DMS153 (cell line): ENCODE results near the gene CHI3L1.

Experiments
- DNase-seq: peaks from one replicate; lab custom pipeline; 2025; lab: John Stamatoyannopoulos, UW

The CHI3L1 gene

DNA sequence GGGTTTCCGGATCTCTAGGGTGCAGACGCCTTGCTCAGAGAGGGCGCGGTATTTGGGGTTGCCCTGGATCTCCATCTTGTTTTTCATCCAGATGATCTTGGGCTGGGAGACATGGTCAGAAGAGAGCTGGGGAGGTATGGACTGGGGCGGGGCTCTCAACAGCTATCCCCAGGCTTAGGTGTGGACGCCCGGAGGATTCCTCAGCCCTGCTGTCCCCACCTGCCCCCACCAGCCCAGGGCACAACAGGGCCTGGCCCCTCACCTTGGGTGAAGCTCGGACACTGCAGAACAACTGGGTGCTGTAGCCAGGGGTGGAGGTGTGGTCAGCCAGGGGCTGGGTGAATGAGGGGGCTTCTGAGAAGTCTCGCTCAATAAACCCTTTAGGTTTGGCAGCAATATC is 17.5 kb downstream of the CHI3L1 start:
- DNase-seq = no peak

DNA sequence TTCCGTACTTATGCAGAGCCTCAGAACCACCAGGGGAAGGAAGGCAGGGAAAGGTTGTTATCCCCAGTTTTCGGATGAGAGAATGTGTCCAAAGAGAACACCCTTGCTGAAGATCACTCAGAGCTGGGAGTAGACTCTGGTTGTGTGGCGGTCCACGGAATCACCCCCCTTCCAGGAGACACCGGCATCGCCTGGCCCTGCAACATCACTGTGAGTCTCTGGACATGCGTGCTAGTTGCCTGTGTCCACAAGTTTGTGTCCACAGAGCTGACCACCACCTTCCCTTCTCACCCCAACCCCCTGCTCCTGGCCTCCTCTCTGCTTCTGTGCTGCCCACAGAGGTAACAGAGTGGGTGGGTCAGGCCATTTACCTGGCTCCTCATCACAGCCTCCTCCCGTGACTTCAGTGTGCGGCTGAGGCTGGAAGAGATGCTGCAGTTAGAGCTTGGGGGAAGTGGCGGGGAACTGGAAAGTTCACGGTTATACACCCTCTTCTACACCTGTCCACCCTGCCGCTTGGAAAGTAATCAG is 18.2 kb downstream of the CHI3L1 start:
- no peak for DNase-seq

DNA sequence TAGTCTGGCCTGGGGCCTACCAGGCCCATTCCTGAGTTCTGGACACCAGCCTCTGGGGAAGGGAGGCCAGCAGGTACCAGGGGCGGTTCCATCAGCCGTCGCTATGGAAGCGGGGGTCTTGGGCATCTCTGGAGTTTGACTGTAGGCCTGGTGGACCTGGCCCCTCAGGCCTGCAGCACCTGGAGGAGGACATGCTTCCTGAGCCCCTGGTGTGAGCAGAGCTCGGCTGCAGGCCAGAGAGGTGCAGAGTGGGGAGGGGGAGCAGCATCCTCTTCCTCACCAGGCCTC is 18.6 kb downstream of the CHI3L1 start:
- no peak for DNase-seq

DNA sequence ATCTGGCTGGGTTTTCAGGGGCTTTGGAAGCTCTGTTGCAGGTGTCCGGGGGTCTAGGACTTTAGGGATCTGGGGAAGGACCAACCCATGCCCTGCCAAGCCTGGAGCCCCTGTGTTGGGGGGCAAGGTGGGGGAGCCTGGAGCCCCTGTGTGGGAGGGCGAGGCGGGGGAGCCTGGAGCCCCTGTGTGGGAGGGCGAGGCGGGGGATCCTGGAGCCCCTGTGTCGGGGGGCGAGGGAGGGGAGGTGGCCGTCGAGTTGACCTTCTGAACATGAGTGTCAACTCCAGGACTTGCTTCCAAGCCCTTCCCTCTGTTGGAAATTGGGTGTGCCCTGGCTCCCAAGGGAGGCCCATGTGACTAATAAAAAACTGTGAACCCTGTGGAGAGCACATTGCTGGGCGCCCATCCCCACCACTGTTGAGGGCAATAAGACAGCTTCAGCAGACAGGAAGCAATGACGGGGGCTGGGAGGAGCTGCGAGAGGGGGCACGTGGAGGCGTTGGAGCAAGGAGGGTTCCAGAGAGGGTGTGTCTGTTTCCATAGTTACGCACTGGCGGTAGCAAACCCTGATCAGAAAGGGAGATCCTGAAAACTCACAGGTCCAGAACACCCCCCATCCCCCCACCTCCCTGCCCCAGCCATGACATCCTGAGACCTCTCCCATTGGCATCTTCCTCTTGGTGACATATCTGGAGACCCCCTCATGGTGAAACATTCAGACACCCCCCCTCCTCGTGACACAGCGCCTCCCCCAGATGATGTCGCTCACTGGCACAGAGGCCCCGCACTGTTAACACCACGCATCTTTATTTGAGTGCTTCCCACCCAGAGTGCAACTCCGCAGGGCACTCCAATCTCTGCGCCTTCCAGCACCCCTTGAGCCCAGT is 19.2 kb downstream of the CHI3L1 start:
- peak; percentile 36 for DNase-seq

DNA sequence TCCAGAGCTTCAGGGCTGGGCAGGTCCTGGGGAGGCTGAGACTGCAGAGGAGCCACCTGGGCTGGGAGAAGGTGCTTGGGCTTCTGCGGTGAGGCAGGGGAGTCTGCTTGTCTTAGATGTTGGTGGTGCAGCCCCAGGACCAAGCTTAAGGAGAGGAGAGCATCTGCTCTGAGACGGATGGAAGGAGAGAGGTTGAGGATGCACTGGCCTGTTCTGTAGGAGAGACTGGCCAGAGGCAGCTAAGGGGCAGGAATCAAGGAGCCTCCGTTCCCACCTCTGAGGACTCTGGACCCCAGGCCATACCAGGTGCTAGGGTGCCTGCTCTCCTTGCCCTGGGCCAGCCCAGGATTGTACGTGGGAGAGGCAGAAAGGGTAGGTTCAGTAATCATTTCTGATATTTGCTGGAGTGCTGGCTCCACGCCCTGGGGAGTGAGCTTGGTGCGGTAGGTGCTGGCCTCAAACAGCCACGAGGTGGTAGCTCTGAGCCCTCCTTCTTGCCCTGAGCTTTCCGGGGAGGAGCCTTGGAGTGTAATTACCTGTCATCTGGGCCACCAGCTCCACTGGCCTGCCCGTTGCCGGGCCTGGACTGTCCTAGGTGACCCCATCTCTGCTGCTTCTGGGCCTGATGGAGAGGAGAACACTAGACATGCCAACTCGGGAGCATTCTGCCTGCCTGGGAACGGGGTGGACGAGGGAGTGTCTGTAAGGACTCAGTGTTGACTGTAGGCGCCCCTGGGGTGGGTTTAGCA is 20.1 kb downstream of the CHI3L1 start:
- DNase-seq = no peak

DNA sequence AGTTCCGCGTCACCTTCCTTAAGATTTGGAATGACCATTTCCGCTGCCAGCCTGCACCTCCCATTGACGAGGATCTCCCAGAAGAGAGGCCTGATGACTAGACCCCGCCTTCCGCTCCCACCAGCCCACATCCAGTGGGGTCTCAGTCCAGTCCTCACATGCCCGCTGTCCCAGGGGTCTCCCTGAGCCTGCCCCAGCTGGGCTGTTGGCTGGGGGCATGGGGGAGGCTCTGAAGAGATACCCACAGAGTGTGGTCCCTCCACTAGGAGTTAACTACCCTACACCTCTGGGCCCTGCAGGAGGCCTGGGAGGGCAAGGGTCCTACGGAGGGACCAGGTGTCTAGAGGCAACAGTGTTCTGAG is 20.7 kb downstream of the CHI3L1 start:
- no peak for DNase-seq

DNA sequence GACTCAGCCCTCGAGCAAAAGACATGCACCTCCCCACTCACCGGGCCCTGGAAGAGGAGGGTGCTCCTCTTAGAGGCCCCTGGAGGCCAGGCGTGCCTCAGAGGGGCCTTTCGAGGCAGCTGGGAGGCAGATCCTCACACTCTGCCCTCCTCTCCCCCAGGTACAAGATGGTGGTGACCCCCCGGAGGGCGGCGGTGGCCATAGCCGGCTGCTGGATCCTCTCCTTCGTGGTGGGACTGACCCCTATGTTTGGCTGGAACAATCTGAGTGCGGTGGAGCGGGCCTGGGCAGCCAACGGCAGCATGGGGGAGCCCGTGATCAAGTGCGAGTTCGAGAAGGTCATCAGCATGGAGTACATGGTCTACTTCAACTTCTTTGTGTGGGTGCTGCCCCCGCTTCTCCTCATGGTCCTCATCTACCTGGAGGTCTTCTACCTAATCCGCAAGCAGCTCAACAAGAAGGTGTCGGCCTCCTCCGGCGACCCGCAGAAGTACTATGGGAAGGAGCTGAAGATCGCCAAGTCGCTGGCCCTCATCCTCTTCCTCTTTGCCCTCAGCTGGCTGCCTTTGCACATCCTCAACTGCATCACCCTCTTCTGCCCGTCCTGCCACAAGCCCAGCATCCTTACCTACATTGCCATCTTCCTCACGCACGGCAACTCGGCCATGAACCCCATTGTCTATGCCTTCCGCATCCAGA is 21.3 kb downstream of the CHI3L1 start:
- DNase-seq = no peak

DNA sequence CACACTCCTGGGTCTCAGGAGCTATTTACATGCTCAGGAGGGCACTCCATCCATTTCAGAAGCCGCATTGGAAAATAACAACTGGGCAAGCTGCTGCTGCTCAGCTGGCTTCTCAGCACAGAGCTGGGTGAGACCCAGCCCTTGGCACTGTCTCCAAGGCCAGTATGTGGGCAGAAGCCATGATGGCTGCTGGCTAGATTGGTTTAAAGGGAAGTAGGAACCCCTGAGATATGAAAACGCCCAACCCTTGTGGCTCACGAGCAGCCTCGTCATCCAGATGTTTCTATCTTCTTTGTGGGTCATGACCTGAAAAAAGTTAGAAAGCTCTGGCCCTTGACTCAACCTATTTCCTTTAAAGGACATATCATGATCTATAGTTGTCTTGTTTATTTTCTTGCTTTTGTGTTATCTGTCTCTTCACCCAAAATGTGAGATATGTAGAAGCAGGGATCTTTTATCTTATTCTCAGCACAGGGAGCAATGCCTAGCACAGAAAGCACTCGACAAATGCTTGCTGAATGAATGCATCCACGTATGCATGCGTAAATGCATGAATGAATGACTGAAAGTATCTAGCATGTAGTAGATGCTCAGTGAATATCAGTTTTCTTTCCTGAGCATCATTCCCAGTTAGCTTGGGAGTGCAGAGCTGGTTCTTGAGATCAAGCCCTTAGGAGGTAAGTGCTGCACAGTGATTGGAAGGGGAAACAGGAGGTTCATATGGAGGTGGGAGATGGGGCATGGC is 22.4 kb downstream of the CHI3L1 start:
- DNase-seq = no peak

DNA sequence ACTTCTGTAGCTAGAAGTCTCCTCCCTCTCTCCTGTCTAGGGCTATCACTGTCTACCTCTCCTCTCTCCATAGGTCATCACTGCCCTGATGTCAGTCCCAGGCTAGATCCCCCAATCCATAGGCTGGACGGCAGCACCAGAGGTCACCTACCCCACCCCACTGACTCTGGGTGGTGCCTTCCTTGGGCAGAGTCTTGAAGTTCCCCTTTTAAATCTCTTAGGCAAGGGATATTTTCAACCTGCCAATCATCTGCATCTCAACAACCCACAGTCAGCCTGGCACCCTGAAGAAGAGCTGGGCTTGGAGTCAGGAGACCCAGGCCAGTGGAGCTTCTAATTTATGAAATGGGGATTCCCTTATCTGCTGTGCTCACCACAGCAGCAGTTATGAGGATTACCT is 24.1 kb downstream of the CHI3L1 start:
- DNase-seq = no peak

DNA sequence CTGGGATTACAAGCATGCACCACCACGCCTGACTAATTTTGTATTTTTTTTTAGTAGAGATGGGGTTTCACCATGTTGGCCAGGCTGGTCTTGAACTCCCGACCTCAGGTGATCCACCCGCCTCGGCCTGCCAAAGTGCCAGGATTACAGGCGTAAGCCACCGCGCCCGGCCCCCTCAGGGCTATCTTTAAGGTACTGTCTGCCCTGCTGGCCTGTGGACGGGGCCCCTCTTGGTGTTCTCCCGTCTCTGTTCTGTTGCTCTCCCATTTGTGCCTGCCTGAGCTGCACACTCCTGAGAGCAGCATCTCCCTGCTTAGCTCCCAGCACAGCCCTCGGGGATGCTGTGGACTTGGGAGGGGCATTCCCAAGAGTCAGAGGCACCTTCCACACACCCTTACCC is 24.8 kb downstream of the CHI3L1 start:
- DNase-seq = no peak

DNA sequence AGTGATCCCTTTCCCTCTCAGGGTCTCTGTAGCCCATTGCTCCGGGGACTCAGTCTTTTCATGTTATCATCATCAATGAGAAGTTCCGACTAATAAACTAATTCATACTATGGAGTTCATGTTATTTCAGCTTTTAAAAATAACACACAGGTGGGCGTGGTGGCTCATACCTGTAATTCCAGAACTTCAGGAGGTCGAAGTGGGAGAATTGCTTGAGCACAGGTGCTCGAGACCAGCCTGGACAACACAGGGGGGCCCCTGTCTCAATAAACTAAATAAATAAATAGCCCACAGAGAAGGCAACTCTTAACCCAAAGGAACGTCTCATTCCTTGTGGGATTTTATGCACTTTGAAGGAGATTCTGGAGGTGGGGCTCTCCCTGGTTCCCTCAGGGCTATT is 25.3 kb downstream of the CHI3L1 start:
- DNase-seq = no peak

DNA sequence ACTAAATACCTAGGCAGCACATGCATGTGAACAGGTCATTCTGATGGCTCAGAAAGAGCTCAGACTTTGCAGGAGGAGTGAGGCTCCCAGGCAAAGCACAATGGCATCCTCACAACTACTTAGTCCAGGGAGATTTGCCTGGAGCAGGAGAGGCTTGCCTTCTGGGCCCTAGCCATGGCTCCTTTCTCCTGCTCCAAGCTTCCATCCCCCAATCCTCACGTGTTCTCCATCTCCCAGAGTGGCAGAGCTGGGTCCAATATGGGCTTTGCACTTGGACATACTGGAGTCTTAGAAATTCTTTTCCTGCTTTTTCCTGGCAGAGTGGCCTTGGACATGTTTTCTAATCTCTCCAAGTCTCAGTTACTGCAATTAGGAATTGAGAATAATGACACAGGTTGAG is 26.7 kb downstream of the CHI3L1 start:
- DNase-seq = no peak

DNA sequence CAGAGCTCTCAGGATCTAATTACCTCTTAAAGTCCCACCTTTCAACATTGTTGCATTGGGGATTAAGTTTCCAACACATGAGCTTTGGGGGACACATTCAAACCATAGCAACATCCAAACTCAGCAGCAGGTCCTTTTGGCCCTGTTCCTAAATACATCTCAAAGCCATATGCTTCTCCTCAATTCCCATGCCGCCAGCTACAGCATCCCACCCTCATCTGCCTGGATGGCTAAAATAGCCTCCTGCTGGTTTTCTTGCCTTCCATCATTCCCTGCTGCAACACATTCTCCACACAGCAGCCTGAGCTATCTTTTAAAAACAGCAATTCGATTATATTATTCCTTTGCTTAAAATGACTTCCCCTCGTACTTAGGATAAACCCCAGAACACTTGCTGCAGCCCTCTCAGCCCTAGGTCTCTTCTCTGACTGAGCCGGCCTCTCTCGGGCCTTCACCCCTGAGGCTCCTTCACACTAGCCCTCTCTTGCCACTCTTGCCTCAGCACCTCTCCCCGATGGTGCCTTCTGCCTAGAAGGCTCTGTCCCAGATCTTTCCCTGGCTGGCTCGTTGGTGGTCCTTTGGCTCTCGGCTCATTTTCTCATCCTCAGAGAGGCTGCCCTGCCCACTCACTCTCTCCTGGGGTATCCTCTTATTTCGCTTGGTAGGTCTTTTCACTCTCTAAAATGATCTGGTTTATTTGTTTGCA is 27.4 kb downstream of the CHI3L1 start:
- DNase-seq = no peak

DNA sequence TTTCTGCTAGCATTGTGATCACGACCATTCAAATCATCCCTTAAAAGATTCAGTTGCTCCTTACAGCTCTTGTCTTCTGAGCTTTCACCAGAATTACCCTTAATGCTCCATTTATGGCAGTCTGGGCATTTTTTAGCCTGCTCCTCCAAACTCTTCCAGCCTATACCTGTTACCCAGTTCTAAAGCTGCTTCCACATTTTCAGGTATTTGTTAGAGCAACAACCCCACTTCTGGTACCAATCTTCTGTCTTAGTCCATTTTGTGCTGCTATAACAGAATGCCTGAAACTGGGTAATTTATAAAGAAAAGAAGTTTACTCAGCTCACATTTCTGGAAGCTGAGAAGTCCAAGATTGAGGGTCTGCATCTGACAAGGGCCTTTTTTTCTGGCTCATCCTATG is 28.1 kb downstream of the CHI3L1 start:
- no peak for DNase-seq

DNA sequence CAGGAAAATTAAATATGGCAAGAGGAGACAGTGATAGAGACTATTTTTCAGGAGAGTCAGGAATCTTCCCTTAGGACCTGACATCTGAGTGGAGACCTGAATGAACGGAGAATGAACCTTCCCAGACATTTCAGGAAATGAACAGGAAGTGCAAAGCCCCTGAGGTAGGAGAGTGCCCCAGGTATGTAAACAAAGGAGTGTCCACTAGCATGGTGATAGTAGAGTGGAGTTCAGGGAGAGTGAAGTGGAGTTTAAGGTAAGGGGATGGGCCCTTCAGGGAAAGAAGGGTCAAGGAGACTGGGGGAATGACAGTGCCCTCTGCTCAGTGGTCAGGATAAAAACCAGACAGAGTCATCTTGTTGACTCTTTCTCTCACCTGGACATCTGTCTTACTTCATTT is 30.2 kb downstream of the CHI3L1 start:
- DNase-seq = no peak

DNA sequence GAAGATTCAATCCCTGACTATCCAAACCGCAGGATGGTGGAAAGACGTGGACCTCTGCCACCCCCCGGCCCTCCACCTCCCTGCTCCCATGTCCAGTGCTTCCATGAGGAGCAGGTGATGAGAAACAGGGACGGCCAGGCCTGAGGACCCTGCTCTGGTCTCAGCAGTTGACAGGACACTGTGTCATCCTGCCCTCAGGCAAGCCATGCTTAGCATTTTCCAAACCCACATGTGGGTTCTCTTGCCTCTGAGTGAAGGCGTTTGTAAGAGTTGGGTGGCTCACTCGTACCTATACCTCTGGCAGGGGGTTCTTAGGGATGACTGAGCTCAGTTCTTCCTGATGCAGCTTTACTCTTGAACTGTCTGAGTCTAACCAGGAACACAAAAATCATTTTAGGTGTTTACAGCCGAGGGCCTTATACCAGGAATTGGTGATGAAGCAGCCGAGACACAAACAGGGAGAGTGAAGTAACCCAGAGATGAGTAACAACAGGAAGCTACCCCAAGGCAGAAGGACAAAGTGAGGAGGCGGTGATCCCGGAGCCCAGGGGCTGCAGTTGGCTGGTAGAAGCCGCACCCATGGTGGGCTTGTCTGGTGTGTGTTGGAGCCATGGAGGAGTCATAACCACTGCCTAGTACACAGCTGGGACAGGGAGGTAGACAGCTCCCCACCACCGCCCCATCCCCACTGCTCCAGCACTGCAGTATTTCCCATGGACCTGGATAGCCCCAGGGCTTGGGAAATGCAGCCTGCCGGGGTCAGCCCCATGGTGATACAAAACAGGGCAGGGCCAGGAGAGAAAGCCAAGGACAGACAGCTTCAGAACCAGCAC is 32.3 kb downstream of the CHI3L1 start:
- no peak for DNase-seq

DNA sequence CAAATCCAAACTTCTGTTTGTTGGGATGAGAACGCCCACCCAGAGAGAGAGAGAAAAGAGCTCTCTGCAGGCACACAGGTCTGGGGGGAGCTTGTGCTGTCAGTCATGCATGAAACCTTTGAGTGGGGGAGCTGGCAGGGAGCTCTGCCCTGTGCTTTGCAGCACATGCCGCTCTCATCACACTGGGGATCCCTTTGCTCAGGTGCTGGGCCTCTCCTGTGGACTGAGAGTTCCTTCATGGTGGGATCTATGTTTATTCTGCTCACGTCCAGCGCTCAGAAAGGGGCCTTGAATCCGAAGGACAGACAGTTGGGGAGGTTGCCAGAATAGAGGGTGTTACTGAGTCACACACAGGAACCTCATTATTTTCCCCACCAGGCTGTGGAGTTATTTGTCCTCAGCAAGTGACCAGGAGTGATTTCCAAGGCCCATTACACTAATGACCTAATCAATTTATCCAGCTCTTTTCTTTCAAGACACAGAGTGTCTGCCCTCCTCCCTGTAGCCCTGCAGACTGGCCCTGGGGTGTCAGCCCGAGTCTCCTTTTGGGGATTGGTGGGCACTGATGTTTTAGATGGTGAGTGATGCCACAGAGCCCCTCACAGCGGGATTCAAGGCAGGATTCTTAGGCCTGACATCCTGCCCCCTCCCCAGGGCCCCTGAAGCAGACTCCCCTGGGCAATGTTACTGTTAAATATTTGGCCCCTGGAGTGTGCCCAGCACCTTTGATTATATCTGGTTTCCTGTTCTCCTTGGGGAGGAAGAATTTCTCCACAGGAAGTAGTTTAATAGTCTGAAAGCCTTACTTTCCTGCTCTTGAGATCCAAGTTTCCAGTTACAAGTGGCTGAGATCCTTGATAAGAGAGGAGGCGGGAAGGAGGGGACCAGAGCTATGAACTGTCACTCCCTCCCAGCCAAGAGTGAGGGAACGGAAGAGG is 33.2 kb downstream of the CHI3L1 start:
- no peak for DNase-seq

DNA sequence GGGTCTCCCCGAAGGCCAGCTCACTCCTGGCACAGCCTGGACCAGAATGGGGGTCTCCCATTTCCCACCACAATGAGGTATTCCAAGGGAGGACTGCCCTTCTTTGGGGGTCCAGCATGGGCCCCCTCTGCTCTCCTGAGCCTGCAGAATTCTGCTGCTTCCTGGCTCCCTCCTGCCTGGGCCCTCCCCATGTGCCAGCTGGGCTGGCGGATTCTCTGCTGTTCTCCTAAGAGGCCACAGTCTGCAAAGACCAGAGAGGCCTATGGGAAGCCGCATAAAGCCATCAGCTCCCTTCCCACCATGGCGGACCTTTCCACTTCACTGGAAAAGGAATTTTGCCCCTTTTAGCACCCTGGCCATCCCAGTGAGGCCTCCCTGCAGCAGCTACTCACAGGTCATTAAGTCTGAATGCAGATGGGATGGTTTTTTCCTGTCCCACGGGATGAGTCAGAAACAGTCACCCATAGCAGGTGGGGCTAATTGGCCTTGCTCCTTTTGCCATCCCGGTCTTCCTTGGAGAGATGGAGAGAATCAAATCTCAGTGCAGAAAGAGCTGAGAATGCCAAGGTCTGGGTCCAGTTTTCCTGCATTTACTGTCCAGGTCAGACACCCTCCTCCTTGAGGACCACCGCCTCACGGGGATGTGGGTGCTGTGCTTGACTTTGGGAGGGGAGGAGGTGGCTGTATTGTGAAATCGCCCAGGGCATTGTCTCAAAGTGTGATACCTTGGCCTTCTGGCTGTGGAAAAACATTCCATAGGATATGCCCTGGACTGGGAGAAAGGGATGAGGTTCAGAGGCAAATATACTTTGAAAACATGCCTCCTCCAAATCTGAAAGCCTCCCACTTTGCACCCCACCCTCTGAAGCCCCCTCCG is 34.1 kb downstream of the CHI3L1 start:
- DNase-seq = peak; percentile 29
